CD4-positive, alpha-beta T cell treated with Interleukin-6 at 100 ng/mL for 8 hours (primary cell): ENCODE data around the gene F2RL1.
A peak's percentile ranks its signal among the peaks of the same experiment; 100 is the strongest.
"Not testable (repeated sequence)": the region's sequence is repeated elsewhere in the genome, so short reads cannot be mapped to it uniquely, and the experiment has no call there.

Experiments used
- DNase-seq: peaks from one replicate; pipeline ENCODE4 v3.0.0-alpha.2; 2020; ENCODE audit warnings: mixed read lengths, low spot score

Gene F2RL1, protein sequence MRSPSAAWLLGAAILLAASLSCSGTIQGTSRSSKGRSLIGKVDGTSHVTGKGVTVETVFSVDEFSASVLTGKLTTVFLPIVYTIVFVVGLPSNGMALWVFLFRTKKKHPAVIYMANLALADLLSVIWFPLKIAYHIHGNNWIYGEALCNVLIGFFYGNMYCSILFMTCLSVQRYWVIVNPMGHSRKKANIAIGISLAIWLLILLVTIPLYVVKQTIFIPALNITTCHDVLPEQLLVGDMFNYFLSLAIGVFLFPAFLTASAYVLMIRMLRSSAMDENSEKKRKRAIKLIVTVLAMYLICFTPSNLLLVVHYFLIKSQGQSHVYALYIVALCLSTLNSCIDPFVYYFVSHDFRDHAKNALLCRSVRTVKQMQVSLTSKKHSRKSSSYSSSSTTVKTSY

GRCh38 chr5:76818844-76819831, at the start of gene F2RL1:
Gene F2RL1, plus strand, starts transcription at chr5:76819030. Its CDS starts 153 bp downstream, at chr5:76819183.
- peak; percentile 57 for DNase-seq

GRCh38 chr5:76771041-76771440, 47.8 kb upstream of the F2RL1 start:
- not testable (repeated sequence) for DNase-seq

- no peak for DNase-seq
Observed at GRCh38 chr5:76771705-76772405, 47.0 kb upstream of the F2RL1 start.

- DNase-seq: no peak
Observed at GRCh38 chr5:76775921-76776320, 42.9 kb upstream of the F2RL1 start.

GRCh38 chr5:76776391-76776790, 42.4 kb upstream of the F2RL1 start:
- no peak for DNase-seq

GRCh38 chr5:76780616-76781015, 38.2 kb upstream of the F2RL1 start:
- DNase-seq: not testable (repeated sequence)

- no peak for DNase-seq
Observed at GRCh38 chr5:76781775-76782174, 37.1 kb upstream of the F2RL1 start.

DNA sequence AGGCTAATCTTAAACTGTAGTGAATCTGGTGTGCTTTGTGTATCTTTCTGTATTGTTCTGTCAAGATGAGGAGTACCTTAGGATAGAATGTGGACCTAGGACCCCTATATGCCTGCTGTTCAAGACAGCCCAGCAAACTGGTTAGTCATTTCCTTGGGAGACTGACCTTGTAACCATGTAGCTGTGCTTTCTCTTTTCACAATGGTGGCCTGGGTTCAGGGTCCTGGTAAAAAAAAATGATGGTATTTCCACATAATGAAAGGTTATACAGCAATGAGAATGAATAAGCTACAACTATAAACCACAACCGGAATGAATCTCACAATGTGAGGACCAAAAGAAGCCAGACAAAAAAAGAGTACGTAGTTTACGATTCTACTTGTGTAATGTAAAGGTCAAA, 36.4 kb upstream of the F2RL1 start:
- no peak for DNase-seq

DNA sequence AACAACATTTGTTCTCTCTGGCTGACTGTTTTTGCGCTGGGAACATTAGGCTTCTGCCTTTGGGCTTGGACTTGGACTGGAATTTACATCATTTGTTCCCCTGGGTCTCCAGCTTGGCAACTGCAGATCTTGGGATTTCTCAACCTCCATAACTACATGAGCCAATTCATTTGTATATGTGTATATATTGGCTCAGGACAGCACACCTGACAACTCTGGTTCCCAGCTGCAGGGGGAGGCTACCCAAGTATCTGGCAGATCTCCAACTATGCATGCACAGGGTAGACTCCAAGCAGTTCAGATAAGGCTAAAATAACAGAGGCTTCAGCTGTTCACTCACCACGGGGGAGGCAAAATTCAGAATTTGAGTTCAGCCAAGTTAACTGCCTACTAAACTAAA, 31.6 kb upstream of the F2RL1 start:
- no peak for DNase-seq

- DNase-seq: no peak
Observed at GRCh38 chr5:76788362-76788761, 30.5 kb upstream of the F2RL1 start.

- not testable (repeated sequence) for DNase-seq
Observed at GRCh38 chr5:76789275-76789674, 29.6 kb upstream of the F2RL1 start.

DNA sequence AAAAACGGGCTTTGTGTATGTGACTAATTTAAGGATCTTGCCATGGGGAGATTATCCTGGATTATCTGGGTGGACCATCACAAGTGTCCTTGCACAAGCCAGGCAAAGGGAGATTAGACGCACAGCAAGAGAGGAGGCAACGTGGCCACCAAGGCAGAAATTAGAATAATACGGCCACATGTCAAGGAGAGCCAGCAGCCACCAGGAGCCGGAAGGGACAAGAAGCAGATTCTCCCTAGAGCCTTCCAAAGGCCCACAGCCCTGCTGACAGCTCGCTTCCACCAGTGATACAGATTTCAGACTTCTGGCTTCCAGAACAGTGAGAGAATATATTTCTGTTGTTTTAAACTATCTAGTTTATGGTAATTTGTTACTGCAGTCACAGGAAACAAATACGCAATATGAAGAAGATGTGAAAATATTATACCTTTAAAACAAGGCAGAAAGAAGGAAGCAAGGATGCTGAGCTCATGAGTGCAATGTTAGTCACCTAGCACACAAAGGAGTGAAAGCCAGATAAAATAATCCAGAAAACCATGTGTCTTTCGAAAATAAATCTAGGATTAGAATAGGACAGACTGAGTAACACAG, 28.7 kb upstream of the F2RL1 start:
- DNase-seq: no peak

DNA sequence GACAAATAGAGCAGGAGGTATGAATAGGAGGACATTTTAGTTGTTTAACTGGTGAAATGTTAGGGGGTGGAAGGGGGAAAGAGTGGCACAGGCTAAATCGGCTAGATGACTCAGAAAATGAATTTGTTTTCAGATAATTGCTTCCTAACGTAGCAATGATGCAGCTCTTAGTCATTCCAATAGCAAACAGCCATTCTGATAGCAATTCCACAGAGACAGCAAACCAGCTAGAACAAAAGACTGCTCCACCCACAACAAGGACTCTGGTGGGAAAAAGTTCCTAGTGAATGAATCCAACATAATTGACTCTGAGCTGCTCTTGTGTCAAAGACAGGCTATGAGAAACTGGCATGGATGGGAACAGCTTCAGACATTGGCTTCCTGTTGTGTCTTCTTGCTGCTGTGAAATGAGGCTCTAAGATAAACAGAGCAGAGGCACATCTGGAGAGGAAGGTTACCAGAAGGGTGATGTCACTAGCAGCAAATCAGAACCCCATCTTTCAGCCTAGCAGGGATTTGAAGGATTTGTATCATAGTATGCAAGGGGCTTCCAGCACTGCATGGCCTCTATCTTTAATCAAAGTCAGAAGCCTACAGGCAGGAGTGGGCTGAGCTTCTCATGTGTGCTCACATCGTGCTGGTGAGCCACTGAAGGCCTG, 28.1 kb upstream of the F2RL1 start:
- DNase-seq: peak; percentile 42

DNA sequence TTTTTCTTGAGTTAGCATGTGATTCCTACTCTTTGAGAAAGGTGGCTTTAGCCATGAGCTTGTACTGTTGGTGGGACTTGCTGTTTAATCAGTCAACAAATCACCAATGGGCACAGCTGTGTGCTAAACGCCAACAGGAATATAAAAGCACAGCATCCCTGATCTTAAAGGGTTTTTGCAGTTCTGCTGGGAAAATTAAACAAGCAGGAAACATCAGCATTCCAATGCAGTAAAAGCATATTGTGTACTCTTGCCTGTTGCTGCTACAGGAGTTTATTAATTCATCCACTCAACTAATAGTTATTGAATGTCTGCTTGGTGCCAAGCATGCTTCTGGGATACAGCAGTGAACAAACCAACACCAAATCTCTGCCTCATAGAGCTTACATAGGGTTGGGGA, 27.4 kb upstream of the F2RL1 start:
- no peak for DNase-seq

DNA sequence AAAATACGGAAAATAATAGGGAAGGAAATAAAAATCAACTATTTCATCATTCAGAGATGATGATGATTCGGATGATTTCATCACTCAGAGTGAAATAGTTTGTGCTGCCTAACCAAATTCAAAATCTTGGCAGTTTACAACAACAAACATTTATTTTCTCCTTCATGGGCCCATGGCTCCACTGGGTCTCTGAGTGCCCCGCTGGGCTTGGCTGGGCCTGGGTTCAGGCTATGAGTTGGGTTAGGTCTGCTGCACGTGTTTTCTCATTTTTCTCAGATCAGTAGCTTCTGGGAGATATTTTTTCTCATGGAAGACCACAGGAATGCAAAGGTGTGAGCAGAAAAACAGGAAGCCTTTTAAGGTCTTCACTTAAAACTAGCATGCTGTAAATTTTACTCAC, 24.0 kb upstream of the F2RL1 start:
- no peak for DNase-seq

- no peak for DNase-seq
Observed at GRCh38 chr5:76799588-76799987, 19.2 kb upstream of the F2RL1 start.

DNA sequence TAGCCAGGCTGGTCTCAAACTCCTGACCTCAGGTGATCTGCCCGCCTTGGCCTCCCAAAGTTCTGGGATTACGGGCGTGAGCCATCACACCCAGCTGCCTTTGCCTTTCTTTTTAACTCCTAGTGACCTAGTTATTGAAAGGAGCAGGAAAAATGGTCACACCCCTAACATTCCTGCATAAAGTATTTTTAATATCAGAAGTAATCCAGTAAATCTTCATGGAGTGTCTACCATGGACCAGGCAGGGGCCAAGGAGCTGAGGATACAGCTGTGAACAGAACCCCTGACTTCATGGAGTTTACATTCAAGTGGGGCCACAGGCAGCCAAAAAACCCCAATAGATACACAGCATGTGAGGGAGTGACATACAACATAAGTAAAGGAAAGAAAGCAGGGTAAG, 18.3 kb upstream of the F2RL1 start:
- DNase-seq: no peak

DNA sequence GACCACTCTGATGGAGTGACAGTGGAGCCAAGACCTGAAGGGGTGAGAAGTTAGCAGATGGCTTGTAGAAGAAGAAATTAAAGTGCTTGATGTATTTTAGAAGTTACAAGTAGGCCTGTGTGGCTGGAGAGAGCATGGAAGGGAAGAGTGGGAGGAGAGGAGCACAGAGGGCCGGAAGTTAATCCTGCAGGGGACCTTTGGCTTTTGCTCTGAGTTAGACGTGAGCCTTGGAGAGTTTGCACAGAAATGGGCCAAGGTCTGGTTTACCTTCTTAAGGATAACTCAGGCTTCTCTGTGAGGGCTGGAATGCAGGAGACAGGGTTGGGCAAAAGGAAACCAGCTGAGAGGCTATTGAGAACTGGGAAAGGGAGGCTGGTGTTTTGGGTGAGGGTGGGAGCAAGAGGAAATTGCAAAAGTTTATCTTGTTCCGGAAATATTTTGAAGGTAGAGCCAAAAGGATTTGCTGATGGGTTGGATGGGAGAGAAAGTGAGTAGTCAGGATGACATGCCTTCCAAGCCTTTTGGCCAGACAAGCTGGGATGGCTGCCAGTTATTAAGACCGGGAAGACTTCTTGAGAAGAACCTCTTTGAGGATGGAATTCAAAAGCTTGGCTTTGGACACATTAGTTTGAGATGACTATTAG, 17.5 kb upstream of the F2RL1 start:
- DNase-seq: no peak

- no peak for DNase-seq
Observed at GRCh38 chr5:76801803-76802195, 17.0 kb upstream of the F2RL1 start.

GRCh38 chr5:76804266-76804665, 14.6 kb upstream of the F2RL1 start:
- DNase-seq: no peak
